ENCODE results near the gene EPHB2. TPM values are rescaled to one million over a fixed set of nuclear protein-coding genes. Genes with fewer than 3 reads are reported as not detected.

Gene EPHB2
- total and polyA plus RNA-seq, 2 of the 8 experiments (the other 6 are each of a cell fraction or from before 2014, with no cell fraction given), result 15.8 to 17.2 TPM

- no peak overlapping the region for H2BK120ac ChIP-seq (replicated peaks; ENCODE audit: low read depth, low read length)
- H3K56ac ChIP-seq (replicated peaks; ENCODE audit: insufficient read length, low read depth, low read length), result no peak overlapping the region
- H3K18ac ChIP-seq (ENCODE audit: extremely low read depth, low read length), result no peak overlapping the region
- no peak overlapping the region for H3K4me3 ChIP-seq (ENCODE audit: extremely low read depth in 1 of 4, insufficient read depth in 2 of 4, low read depth in 3 of 4, low read length in 4 of 4)
- no peak overlapping the region for H3K9ac ChIP-seq (replicated peaks in 1 of 4; ENCODE audit: extremely low read depth in 1 of 4, low read depth in 3 of 4, low read length in 3 of 4)
- H2AK5ac ChIP-seq (ENCODE audit: low read depth, low read length), result no peak overlapping the region
- no peak overlapping the region for H2BK12ac ChIP-seq (ENCODE audit: low read depth, low read length)
- no peak overlapping the region for H3K4me2 ChIP-seq (ENCODE audit: insufficient read depth in 1 of 2, low read depth in 2 of 2, low read length in 2 of 2)
- H2AFZ ChIP-seq (ENCODE audit: low read length), result no peak overlapping the region
- no peaks in the 10 kb centered on the region for H3K79me2 ChIP-seq (ENCODE audit: control insufficient read depth in 1 of 2, insufficient read depth in 2 of 2, low read length in 2 of 2)
- no peak for TF ChIP-seq SP2 (IDR thresholded peaks at IDR 0.05; ENCODE audit: low read length)
- no peak for TF ChIP-seq SIX5 (IDR thresholded peaks at IDR 0.05; ENCODE audit: low read depth, low read length)
- TF ChIP-seq FOSL1 (IDR thresholded peaks at IDR 0.05; ENCODE audit: insufficient read depth, low read depth, low read length), result no peak
- TF ChIP-seq SP4 (IDR thresholded peaks at IDR 0.05; ENCODE audit: low read length), result no peak
- TF ChIP-seq SRF (IDR thresholded peaks at IDR 0.05; ENCODE audit: low read depth, low read length), result no peak
- no peak for TF ChIP-seq HDAC2 (IDR thresholded peaks at IDR 0.05; ENCODE audit: borderline replicate concordance in 1 of 2, low read depth in 2 of 2, low read length in 2 of 2)
- TF ChIP-seq BRCA1 (IDR thresholded peaks at IDR 0.05; ENCODE audit: low read depth, low read length), result no peak
- H4K91ac ChIP-seq (replicated peaks; ENCODE audit: insufficient read length, low read length), result no peak overlapping the region
- H3K27ac ChIP-seq (ENCODE audit: low read depth, low read length), result no peak overlapping the region
- H3K23ac ChIP-seq (ENCODE audit: insufficient read length), result no peak overlapping the region
- CTCF ChIA-PET (ENCODE audit: partially characterized antibody), result interaction anchor here (0.7 to 3.4 kb wide), 12 partner anchors 10 to 214 kb away, joined by 3 to 25 read pairs (median 5); no protein-coding TSS in a partner anchor
- H3K27me3 ChIP-seq (replicated peaks in 1 of 4; ENCODE audit: control insufficient read depth in 3 of 4, extremely low read depth in 1 of 4, insufficient read depth in 3 of 4, low read length in 3 of 4), result no peaks in the 10 kb centered on the region
- H2BK5ac ChIP-seq (ENCODE audit: low read depth, low read length), result no peak overlapping the region
- no peaks in the 10 kb centered on the region for H3K9me3 ChIP-seq (ENCODE audit: insufficient read depth in 2 of 2, low read depth in 1 of 2, low read length in 1 of 2)
- H3K14ac ChIP-seq (ENCODE audit: insufficient read length), result no peak overlapping the region
- H4K8ac ChIP-seq (ENCODE audit: extremely low read depth, insufficient read depth, low read length), result no peak overlapping the region
- H3K36me3 ChIP-seq (ENCODE audit: control insufficient read depth in 2 of 4, insufficient read depth in 4 of 4, low read length in 3 of 4), result no peaks in the 10 kb centered on the region
- H4K5ac ChIP-seq (ENCODE audit: insufficient read length, low read depth, low read length), result no peak overlapping the region
- no peaks in the 10 kb centered on the region for H3K79me1 ChIP-seq (ENCODE audit: low read depth, low read length)
- no peaks in the 10 kb centered on the region for H3K4me1 ChIP-seq (replicated peaks in 1 of 4; ENCODE audit: control insufficient read depth in 3 of 4, insufficient read depth in 4 of 4, low read length in 3 of 4)
- WGBS, 2 experiments (ENCODE audit: extremely low coverage in 1 of 2, insufficient coverage in 1 of 2, insufficient read length in 1 of 2, insufficient replicate concordance in 2 of 2, low coverage in 1 of 2, low lambda C conversion rate in 2 of 2, missing lambda C conversion rate in 1 of 2), result 77% methylated on average over 7 of the region's 7 CpGs; no CpG with 5 or more reads in 1 of the 2 experiments
- POLR2A ChIA-PET (ENCODE audit: partially characterized antibody), result no interaction called here
- H3K4ac ChIP-seq (replicated peaks; ENCODE audit: insufficient read length, low read depth, low read length), result no peak overlapping the region
- no peaks in the 10 kb centered on the region for H3K23me2 ChIP-seq (ENCODE audit: low read depth, low read length)
- H2BK20ac ChIP-seq (ENCODE audit: low read length), result no peak overlapping the region
- FAIRE-seq, result no peak
- no peak overlapping the region for H2BK15ac ChIP-seq (ENCODE audit: low read length)
- DNase-seq (ENCODE audit: low read depth in 1 of 2, low spot score in 2 of 2), result no peak
- H4K20me1 ChIP-seq (replicated peaks in 1 of 2; ENCODE audit: control insufficient read depth in 1 of 2, insufficient read depth in 2 of 2, low read length in 2 of 2), result no peaks in the 10 kb centered on the region
These were observed 176.9 kb downstream of the EPHB2 start for GRCh38 chr1:22887491-22887890.
